ENCODE results near the gene MESP1.

The MESP1 gene

DNA sequence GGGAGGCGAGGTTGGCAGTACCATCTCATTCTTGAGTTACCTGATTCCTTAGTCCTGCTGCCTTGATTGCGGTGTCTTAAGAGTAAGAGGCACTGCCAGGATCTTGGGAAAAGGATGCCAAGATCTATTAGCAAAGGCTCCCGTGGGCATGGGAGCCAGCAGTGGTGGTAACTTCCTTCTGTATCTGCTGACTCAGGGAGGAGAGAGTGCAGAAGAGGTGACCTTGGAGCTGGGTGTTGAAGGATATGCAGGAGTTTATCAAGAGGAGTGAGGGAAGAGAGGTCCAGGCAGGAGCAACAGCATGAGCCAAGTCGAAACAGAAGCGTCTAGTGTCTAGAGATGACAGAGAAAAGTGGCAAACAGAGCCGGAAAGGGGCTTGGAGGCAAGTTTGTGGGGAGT is 29.6 kb upstream of the MESP1 start:
- DNase-seq: no peak

DNA sequence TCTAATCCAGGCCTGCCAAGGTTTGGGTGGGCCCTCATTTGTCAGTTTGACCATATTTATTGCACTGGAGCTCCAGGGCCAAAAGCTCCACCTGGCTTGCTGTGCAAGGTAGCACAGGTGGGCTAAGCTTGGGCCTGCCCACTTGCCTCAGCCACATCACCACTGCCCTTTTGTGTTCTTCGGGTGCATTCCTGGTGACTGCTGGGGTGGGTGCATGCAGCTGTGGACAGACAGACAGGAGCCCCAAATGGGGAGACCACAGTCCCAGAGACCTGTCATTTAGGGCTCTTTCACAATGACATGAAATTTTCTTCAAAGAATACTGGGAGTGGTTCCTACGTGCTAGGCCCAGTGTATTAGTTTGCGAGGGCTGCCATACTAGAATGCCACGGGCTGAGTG is 27.8 kb upstream of the MESP1 start:
- no peak for DNase-seq

DNA sequence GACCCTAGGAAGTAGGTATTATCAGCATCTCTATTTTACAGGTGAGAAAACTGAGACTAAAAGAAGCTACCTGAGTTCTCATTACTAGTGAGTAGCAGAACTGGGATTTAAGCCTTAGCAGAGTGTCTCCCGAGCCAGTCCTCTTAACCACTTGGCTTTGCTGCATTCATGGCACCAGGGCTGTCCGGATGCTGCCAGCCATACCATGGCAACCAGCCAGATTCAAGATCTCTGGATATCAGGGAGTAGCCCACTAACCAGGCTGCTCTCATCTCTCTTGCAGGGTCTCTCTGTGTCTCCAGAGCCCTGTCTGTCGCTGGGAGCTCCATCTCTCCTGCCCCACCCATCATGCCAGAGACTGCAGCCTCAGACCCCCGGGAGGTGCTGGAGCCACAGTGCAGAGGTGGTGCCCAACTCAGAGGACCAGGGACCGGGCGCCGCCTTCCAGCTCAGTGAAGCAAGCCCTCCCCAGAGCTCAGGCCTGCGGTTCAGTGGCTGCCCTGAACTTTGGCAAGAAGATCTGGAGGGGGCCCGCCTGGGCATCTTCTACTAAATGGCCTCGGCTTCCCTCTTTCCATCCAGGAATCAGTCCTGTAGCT is 26.8 kb upstream of the MESP1 start:
- no peak for DNase-seq

DNA sequence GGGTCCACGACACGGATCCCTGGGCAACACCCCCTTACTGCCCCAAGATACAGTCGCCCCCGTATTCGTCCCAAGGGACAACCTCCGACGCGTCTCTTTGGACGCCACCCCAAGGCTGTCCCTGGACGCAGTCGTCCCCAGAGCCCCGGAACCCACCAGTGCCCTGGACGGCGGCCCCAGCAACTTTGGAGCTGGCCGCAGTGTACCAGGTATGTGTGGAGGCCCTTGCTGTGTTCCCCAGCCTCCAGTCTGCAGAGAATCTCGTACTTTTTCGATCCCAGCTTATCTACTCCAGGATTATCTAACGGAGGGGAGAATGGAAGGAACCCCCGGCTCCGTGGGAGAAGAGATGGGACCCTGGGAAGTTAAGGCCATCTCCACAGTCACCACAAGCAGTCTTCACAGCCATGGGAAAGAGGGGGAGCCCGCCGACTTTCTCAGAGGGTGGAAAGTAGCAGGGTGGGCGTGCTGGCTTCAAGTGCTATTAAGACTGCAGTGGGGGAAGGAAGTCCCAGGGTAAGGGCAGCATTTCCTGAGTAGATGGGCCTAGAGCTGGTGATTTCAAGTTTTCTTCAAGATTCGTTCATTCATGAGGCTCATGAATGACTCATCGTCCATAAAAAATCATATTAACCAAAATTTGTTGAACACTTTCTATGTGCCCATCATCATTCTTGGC is 26.2 kb upstream of the MESP1 start:
- DNase-seq: no peak

DNA sequence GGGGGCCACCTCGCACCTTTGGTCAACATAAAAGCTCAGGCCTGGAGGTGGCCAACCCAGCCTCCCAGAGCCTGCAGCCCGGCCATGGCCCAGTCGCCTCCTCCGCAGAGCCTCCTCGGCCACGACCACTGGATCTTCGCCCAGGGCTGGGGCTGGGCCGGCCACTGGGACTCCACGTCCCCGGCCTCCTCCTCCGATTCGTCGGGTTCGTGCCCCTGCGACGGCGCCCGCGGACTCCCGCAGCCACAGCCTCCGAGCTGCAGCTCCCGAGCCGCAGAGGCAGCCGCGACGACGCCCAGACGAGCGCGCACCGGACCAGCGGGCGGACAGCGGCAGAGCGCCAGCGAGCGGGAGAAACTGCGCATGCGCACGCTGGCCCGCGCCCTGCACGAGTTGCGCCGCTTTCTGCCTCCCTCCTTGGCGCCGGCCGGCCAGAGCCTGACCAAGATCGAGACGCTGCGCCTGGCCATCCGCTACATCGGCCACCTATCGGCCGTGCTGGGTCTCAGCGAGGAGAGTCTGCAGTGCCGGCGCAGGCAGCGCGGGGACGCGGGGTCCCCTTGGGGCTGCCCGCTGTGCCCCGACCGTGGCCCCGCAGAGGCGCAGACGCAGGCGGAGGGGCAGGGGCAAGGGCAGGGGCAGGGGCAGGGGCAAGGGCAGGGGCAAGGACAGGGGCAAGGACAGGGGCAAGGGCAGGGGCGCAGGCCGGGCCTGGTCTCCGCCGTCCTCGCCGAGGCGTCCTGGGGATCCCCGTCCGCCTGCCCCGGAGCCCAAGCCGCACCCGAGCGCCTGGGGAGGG is 25.4 kb upstream of the MESP1 start, which contains the start of gene MESP2:
MESP2 (plus strand) TSS at position 59 of the 799 bp plus-strand sequence; CDS start at position 85, 26 bp downstream.
- peak; percentile 41 for DNase-seq

DNA sequence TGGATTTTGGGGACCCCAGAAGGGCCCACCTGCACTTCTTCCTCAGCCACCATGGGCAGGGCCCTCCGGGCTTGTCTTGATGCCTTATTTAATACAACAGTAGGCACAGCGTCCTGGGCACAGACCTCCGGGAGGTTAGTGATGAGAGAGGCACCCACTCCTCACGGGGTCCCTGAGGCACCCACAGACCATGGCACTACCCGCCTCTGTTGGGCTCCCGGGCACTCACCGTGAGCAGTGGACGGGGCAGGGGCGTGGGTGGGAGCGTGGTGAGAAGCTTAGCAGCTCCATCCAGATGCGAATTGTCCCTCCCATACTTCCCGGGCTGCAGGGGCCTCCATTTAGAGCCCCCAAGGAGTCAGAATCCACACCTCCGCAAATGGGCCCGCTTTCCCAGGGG is 24.8 kb upstream of the MESP1 start:
- no peak for DNase-seq

DNA sequence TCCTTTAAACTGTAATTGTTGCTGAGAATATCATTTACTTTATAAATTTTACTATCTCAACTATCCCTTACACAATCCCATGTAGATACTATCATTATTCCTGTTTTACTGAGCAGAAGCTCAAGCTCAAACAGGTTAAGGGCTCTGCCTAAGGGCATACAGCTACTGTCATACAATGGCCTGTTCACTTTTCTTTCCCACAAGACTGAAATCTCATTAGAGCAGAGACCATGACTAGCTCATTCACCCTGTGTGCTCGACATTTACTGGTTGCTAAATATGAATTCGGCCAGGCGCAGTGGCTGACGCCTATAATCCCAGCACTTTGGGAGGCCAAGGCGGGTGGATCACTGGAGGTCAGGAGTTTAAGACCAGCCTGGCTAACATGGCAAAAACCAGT is 23.4 kb upstream of the MESP1 start:
- DNase-seq: no peak

DNA sequence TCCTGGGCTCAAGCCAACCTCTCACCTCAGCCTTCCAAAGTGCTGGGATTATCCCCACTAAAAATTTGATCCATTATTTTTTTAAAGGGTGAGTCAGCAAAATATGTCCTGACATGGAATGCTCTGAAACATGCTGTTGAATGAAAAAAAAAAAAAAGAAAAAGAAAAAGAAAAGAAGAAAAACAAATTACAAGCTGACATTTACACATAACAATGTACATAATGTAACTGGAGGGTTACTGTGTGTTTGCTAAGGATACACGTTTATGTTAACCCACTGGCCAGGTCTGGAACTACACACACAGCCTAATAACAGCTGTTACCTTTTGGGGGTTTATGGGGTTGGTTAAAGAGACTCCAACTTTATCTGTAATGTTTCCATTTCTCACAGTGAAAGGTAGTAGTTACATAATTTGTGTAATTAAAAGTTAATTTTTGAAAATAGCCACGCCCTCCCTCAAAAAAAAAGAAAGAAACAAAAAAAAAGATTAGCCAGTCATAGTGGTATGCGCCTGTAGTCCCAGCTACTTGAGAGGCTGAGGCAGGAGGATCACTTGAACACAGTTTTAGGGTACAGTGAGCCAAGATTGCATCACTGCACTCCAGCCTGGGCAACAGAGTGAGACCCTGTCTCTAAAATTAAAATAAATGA is 22.0 kb upstream of the MESP1 start:
- no peak for DNase-seq

DNA sequence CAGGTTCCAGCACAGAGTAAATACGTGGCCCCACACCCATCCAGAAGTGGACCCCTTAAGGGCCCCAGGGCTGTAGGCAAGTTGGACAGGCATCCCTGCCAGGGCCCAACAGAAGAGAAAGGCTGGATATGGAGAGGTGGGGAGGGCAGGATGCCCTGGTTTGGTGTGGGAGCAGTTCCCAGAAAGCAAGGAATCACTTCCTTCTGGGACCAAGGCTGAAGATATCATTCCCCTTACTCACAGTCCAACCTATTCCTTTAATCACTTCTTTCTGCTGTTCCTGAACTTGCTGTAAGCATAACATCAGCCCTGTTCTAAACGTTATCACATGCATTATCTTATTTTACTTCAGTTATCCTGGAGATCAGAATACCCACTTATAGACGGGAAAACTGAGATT is 19.0 kb upstream of the MESP1 start:
- DNase-seq: no peak

DNA sequence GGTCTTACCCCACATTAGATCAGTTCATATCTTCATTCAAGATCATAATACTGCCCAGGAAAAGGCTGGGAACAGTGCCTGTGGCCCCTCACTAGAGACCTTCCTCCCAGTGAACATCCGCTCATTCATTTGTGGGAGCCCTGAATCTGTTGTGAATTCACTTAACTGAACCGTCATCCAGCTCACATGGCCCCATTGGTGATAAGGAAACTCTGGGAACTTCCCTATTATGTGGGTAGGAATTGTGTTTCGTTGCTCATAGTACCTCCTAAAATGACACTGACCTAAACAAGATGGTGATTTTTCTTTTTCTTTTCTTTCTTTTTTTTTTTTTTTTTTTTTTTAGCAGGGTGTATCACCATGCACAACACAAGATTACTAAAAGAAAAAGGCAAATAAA is 18.3 kb upstream of the MESP1 start:
- DNase-seq: no peak

DNA sequence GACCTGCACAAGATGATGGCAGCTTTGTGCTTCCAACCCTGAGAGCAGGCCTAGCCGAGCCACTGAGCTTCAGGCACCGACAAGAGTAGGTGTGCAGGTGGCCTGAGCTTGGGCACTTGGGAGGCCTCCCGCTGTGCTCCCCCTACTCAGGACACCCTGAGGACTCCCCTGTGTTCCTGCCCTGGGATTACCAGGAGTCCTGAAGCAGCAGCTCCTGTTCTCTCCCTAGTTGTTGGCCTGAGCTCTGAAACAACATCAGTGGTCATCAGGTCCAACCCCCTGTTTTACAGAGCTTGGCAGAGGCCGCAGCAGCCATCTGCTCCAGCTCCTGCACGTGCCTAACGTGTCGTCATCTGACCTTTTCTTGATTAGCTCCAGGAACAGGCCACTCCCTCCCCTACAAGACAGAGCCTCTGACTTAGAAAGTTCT is 17.0 kb upstream of the MESP1 start:
- DNase-seq: no peak

DNA sequence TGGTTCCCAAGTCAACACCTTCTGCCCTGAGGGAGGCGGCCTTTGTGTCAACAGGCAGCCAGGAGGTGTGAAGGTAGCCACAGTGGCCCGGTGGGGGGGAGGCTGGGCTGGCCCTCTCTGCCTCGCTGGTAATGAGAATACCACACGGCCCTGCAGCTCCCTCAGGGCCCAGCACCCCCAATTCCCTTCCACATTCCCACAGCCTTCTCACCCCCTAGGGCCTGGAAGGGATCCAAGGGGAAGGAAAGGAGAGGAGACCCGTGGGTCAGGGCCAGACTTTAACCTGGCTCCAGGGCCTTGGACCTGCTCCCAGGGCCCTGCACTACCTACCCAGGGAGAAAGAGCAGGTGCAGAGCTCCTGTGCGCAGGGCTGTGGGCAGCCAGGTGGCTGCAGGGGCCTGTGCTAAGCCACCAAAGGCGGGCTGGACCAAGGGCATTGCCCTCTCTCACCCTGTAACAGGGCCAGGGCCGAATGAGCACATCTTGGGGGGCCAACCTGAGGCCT is 16.4 kb upstream of the MESP1 start:
- DNase-seq: no peak

DNA sequence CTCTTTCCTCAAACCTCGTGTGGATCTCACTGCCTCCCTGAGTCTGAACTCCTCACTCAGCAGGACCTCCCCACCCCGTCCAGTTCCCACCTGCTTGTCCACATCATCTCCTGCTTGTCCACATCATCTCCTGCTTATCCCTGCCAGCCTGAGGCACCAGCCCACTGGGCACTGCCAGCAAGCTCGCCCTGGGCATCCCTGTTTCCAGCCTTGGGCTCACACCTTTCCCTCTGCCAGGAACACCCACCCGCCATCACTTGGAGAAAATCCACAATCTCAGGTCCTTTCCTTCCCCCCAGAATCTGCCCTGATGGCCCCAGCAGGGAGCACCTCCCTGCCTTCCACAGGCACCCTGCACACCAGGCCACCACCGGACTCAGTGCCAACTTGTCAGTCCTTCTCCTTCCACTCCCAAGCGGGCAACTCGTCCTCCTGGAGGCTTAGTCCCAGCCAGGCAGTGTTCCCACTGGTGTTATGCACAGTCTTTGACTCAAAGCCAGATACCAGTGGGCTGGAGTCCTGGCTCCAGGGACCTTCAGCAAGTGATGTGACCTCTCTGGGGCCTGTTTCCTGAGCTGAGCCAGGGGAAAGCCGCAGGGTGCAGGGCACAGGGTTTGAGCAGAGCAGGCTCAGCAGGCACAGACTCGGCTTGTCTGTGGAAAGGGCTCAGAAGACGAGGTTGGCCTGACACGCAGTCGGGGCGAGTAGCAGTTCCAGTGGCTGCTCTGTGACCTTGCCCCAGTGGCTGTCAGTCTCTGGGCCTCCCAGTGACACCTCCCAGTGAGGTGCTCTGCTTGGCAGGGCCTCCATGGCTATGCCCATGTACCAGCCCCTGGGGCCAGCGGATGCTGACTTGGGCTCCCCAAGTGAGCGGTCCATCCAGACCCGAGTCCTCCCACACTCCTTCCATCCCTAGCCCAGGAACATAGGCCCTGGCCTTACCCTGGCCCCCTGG is 15.6 kb upstream of the MESP1 start:
- no peak for DNase-seq

DNA sequence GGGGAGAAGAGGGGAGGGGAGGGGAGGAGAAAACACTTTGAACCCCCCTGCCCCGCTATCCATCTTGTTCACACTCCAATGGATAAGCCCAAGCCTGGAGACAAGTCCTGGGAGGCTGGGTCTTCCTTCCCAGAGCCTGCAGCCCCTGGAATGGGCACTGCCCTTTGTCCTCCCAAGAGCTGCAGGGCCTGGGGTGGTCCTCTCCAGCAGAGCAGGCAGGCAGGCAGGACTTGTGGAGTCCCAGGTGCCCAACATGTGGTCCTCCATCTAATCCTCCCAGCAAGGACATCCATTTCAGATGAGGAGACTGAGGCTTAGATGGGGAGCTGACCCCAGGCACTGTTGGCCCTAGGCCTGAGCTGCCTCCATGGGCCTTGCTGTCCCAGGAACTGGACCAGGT is 14.6 kb upstream of the MESP1 start:
- no peak for DNase-seq

DNA sequence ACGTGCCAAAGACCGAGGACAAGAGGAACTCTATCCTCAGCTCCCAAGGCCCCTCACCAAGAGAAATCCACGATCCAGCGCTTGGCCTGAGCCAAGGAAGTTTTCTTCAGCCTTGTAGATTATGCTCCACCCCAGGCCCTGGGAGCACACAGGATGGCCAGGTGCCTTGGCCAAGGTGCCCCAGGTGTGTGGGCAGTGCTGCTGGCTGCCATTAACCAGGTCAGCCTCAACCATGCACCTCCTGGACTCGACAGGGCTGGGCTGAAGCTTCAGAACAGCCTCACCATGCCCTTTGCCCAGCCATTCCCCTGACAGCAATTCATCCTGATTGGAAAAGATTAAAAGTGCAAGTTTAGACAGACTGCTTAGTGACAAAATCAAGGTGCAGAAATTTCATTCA is 10.9 kb upstream of the MESP1 start:
- no peak for DNase-seq

DNA sequence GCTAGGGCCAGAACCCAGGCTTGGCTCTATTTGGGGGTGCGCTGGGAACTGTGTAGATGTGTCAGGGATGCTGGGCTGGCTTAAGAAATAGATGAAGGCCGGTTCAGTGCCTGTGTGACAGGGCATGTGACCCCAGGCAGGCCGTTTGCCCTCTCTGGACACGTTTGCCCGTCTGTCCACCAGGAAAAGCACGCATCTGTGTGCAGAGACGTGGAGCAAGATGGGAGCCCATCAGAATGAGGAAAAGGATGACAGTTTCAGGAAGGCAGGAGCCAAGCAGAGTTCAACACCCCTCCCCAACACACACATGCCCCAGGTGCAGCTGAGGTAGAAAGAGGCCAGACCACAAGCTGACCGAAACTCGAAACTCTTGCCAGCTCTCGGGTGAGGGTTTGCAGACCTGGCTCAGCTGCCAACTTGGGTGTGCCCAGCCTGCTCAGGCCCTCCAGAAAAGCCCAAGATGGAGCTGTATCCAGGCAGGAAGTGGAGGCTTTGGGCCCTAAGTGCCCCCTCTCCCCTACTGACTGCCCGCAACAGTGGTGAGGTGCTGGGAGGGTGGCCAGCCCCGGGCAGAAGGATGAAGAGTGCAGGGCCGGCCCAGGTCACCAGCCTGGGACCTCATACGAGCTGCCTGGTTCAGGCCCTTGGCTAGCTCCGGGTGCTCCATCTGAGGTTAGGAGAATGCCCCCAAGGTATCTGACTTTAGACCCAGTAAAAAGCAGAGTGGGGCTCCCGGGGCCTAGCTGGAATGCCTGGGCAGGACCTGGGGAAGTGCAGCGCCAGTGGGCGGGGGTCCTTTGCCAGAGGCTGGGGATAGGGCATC is 10.2 kb upstream of the MESP1 start:
- DNase-seq: no peak

DNA sequence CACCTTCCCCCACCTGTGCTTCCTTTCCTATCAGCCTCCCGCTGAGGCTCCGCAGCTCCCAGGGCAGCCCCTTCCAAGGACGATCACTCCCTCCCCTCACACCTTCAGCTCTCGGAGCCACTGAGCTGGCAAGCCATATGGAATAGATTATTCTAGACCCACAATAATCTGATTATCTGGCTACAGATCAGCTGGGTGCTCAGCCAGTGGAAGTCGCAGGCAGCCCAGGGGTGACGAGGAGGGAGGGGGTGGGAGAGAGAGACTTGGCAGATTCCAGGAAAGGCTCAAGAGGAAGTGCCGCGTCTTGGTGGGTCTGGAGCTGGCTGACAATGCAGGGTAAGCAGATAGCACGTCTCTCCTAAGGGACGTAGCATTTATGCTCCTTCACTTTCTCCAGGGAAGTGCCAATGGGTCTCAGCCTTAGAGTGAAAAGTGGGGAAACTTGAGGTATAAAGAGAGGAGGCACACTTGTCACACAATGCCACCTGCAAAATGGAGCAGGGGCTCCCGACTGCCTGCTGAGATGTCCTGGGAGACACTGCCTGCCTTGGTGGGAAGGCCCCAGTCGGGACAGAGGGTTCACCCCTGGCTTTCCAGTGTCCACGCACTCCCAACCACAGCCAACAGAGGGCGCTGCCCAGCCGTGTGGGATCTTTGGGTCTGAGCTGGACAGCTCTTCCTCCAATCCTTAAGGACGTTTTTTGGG is 9.4 kb upstream of the MESP1 start:
- DNase-seq: no peak

DNA sequence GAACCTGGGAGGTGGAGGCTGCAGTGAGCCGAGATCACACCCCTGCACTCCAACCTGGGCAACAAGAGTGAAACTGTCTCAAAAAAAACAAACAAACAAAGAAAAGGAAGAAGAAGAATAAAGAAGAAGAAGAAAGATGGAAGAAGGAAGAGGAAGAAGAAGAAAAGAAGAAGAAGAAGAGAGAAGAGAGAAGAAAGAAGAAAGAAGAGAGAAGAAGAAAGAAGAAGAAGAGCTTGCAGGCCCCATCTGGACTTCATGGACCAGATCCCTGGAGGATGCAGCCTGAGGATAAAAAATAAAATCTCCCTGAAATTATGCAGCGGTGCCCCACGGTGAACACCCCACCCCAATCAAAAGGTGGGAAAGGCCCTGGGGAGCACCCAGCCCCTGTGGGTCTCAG is 8.8 kb upstream of the MESP1 start:
- no peak for DNase-seq

DNA sequence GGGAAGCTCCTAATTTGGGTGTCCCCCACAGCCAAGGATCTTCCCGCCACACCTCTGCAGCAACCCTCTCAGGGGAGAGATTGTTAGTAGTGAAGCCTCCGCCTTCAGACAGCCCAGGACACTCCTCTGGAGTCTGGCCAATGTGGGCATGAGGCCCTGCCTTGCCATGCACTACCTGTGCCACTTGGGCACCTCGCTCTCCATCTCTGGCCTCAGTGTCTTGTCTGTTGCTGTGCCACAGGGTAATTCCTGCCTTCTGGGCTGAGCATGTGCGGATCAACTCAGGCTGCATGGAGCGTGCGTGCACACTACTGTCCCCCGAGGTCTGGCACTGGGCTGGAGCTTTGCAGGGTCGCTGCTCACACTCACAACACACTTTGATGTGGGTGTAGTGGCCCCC is 7.9 kb upstream of the MESP1 start:
- no peak for DNase-seq

DNA sequence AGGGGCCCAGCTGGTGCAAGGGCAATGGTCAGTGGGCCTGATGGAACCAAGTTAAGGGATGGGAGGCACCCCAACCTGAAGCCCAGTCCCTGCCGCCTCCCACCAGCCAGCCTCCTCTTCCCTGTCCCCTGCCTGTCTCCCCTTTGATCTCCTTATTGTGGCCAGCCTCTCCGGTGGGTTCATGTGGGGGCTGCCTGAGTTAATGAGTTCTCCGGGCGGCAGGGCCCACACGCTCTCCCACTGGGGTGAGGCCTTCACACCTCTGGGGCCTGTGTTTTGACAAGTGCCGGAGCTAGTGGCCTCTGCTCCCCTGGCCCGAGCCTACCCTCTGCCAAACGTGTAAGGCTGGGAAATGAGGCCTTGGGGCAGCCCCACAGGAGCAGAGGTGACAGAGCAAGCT is 7.2 kb upstream of the MESP1 start:
- no peak for DNase-seq

DNA sequence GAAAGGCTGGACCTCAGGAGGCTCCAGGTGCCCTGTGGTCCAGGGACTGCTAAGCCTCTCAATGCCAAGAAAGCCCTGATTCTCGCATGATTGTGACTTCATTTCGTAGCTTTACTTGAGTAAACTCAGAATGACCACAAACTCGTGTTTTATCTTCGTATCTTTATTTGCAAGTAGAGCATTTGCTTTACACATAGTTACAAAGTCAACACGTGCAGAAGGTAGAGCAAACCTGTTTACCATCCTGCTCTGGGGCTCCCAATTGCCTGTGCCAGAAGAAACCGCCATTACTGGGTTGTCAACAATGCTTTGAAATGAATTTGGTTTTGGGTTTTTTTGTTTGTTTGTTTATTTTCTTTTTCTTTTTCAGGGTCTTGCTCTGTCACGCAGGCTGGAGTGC is 5.8 kb upstream of the MESP1 start:
- no peak for DNase-seq
